ENCODE data around the gene STK10.

- TF ChIP-seq CTCF (conservative IDR thresholded peaks at IDR 0.05; ENCODE audit: low read length) (no peak), EZH2phosphoT487 (IDR thresholded peaks at IDR 0.05; ENCODE audit: borderline replicate concordance) (no peak)
Observed at GRCh38 chr5:172175263-172175719, 12.7 kb downstream of the STK10 start.
